Stomach (tissue), 4 donors: ENCODE measurements around the gene TMTC3.

ENCODE experiments used
- POLR2A ChIP-seq, 4 donors: fragments of 450-650 bp; IDR thresholded peaks; one replicate each; pipeline ENCODE4 v1.6.1; 2016; ENCODE audit warnings: antibody characterized with exemption in 4 of 4, control low read depth in 2 of 4, mild to moderate bottlenecking in 1 of 4, moderate library complexity in 1 of 4
- TF ChIP-seq, protein P1 (sequence below), 7 experiments: fragments of 450-650 bp in 4 of 7; fragments of 200-600 bp in 3 of 7; sonication (generic) in 3 of 7; IDR thresholded peaks; one replicate each; pipeline ENCODE4 v1.5.1; 2016 to 2019; ENCODE audit warnings: antibody characterized with exemption in 7 of 7, control low read depth in 2 of 7, mild to moderate bottlenecking in 1 of 7

DNA sequence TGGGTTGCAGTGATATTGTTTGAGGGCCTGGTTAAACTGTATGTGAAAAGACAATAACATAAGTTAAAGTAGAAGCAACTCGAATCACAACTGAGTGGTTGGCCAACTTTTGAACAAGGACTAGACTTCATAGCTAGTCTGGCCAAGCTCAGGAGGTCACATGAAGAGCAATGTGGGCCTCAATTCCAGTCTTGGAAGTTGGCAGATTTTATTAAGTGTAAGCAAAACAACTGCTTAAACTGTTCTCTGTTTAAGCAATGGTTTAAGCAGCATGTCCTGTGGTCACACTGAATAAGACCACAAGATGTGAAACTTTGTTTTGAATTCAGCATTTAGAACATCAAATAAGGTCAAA is 100.4 kb downstream of the TMTC3 start:
- TF ChIP-seq, protein P1, sequence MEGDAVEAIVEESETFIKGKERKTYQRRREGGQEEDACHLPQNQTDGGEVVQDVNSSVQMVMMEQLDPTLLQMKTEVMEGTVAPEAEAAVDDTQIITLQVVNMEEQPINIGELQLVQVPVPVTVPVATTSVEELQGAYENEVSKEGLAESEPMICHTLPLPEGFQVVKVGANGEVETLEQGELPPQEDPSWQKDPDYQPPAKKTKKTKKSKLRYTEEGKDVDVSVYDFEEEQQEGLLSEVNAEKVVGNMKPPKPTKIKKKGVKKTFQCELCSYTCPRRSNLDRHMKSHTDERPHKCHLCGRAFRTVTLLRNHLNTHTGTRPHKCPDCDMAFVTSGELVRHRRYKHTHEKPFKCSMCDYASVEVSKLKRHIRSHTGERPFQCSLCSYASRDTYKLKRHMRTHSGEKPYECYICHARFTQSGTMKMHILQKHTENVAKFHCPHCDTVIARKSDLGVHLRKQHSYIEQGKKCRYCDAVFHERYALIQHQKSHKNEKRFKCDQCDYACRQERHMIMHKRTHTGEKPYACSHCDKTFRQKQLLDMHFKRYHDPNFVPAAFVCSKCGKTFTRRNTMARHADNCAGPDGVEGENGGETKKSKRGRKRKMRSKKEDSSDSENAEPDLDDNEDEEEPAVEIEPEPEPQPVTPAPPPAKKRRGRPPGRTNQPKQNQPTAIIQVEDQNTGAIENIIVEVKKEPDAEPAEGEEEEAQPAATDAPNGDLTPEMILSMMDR (IDR thresholded peaks at IDR 0.05) = no peak
- no peak for TF ChIP-seq POLR2A (IDR thresholded peaks at IDR 0.05)
